ENCODE measurements around the gene HOXB13. TPM values are rescaled to one million over a fixed set of nuclear protein-coding genes. Genes with fewer than 3 reads are reported as not detected.
"Not testable (repeated sequence)": the region's sequence is repeated elsewhere in the genome, so short reads cannot be mapped to it uniquely, and the experiment has no call there.

The HOXB13 gene
- total RNA-seq, 2 donors from 2014 or later, result not detected

DNA sequence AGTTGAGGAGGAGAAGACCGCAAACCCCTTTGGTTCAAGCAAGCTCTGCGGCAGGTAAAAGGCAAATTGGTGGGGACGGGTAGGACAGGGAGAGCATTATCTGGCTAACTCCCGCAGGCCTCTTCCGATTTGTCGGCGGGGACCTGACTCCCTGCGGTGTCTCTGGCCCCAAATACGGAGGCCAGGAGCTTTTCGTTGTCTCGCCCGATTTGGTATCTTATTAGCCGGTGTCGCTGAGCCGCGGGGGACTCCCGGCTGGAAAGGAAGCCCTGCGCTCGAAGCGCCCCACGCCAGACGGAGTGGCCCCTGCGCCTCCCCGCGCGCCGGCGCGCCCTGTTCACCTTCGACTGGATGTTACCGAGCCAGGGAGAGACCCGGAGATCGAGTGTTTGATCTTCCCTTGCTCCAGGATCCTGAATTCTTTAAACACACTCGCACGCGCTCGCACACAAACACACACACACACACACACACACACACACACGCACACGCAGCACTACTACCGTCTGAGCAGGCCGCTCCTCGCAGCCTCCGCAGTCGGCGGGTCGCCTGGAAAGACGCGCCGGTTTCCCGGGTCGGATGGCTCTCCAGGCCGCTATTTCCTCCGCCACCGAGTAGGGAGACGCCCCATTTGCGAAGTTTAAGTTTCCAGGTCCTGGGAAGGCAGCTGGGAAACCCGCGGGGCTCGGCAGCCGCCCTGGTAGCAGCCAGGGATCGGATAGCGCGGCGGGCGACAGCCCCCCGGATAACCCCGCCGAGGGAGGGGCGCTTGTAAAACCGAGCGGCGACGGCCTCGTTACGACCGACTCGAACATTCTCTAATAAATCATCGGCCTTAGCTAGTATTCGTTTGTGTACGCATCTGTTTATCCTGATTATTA, 9.5 kb downstream of the HOXB13 start:
- H3K27me3 Mint-ChIP-seq, result peaks cover 34 to 54% of the 10 kb centered on the region in 2 donors
- ATAC-seq, result peak in 1 of 2 donors; percentile 28
- no peak overlapping the region for H3K4me3 Mint-ChIP-seq
- no peaks in the 10 kb centered on the region for H3K36me3 Mint-ChIP-seq
- no peak overlapping the region for H3K27ac Mint-ChIP-seq
- no peak for DNase-seq (ENCODE audit: low spot score)
- H3K4me1 Mint-ChIP-seq (ENCODE audit: low read depth in 2 of 2), result peaks cover 9 to 27% of the 10 kb centered on the region in 2 donors
- H3K9me3 Mint-ChIP-seq, result no peaks in the 10 kb centered on the region

DNA sequence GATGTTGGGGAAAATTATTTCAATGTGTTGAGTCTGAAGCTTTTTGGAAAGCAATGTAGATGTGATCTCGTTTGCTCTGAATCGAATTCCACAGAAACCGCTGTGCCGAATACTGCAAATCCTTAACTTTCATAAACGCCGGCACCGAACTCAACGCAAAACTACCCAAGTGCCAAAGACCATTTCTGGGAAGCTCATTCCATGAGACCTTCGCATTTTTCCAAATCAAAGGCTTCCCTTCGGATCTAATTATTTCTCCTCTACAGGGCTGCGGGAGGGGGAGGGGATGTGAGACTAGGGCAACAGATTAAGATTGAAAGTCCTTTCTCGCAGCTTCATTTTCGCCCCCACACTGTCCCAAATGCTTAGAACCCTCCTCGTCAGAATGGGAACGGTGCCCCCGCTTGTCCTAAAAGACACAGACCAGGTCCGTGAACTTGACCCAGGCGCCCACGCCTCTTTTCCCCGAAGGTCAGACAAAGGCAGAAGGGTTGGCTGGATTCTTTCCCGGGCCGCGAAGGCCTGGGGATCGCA, 10.3 kb downstream of the HOXB13 start:
- DNase-seq (ENCODE audit: low spot score), result no peak
- ATAC-seq, result no peak
- H3K4me3 Mint-ChIP-seq, result no peak overlapping the region
- H3K27me3 Mint-ChIP-seq, result peaks cover 32 to 54% of the 10 kb centered on the region in 2 donors
- H3K27ac Mint-ChIP-seq, result no peak overlapping the region
- H3K9me3 Mint-ChIP-seq, result no peaks in the 10 kb centered on the region
- H3K4me1 Mint-ChIP-seq (ENCODE audit: low read depth in 2 of 2), result peaks cover 5 to 20% of the 10 kb centered on the region in 2 donors
- H3K36me3 Mint-ChIP-seq, result no peaks in the 10 kb centered on the region

DNA sequence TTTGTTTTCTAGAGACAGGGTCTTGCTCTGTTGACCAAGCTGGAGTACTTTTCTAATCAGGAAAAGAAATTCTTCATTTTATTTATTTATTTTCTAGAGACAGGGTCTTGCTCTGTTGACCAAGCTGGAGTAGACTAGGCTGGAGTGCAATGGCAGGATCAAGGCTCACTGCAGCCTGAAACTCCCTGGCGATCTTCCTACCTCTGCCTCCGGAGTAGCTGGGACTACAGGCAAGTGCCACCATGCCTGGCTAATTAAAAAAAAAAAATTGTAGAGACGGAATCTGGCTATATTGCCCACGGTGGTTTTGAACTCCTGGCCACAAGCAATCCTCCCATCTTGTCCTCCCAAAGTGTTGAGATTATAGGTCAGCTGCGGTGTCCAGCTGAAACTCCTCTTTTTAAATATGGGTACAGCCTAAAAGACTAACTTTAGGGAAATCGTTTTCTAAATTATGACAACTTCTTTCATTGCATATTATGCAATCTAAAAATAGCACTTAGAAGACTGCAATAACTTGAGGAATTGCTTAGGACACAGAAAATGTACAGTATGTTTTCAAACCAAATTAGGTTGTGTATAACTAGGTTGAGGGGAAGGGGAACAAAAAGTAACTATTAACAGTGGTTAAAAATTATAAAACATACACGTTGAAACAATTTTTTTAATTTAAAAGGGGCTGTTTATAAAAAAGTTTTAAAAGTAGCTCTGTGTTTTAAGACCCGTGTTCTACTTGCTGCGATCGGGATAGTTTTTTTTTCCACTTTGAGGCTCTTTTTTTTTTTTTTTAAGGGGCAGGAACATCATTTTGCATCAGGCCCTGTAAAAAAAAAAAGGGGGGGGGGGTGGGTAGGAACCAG, 11.0 kb downstream of the HOXB13 start:
- H3K9me3 Mint-ChIP-seq, result no peaks in the 10 kb centered on the region
- H3K4me1 Mint-ChIP-seq (ENCODE audit: low read depth in 2 of 2), result peaks cover 5 to 18% of the 10 kb centered on the region in 2 donors
- no peak overlapping the region for H3K4me3 Mint-ChIP-seq
- H3K27ac Mint-ChIP-seq, result no peak overlapping the region
- DNase-seq (ENCODE audit: low spot score) (no peak), ATAC-seq (no peak)
- no peaks in the 10 kb centered on the region for H3K36me3 Mint-ChIP-seq
- peaks cover 34 to 58% of the 10 kb centered on the region in 2 donors for H3K27me3 Mint-ChIP-seq

DNA sequence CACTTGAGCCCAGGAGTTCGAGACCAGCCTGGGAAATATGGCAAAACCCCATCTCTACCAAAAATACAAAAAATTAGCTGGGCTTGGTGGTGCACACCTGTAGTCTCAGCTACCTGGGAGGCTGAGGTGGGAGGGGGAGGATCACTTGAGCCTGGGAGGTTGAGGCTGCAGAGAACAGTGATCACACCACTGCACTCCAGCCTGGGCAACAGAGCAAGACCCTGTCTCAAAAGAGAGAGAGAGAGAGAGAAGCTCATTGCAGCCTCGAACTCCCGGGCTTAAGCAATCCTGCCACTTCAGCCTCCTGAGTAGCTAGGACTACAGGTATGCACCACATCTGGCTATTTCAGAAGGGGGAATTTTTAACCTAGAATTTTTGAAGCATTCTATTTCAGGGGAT, 12.0 kb downstream of the HOXB13 start:
- H3K4me1 Mint-ChIP-seq (ENCODE audit: low read depth in 2 of 2), result peaks cover 5 to 18% of the 10 kb centered on the region in 2 donors
- H3K27ac Mint-ChIP-seq; H3K9me3 Mint-ChIP-seq; H3K36me3 Mint-ChIP-seq; DNase-seq (ENCODE audit: low spot score); H3K4me3 Mint-ChIP-seq; ATAC-seq: not testable (repeated sequence)
- H3K27me3 Mint-ChIP-seq, result peaks cover 31 to 55% of the 10 kb centered on the region in 2 donors

DNA sequence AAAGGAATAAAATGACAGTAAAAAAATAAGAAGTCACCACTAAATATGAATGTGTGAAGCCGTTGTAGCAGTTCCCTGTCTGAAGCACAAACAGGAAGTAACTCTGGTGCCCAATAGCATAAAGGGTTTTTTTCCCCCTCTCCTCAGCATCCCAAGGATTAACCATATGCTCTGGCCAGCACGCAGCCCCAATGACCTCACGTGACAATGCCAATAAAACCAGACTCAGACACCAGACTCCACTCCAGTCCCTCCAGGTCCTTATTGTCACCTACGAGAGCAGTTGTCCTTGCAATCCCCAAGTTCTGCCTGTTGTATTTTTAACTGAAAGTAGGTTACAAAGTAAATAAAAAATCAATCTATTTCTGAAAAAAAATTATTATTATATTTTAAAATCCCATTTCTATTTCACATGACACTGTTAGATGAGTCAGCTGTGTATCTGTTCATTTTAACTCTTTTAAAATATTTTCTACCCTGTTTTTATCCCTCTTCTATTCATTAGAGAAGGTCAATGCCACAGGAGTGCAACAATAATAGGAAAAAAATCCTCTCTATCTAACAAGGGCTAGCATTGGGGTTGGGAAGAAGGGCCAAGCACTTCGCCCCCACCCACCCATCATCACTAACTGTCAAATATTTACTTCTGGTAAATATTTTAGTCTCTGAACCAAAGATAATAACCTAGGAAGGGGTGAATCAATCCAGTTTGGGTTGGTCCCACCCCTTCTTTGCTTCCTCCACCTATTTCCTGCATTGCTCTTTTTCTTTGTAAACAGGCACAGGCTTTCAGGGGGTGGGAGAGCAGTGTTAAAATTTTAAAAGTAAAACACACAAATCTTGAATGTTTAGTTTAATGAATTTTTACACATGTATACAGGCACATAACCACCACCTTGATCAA, 12.8 kb downstream of the HOXB13 start:
- no peaks in the 10 kb centered on the region for H3K9me3 Mint-ChIP-seq
- H3K27me3 Mint-ChIP-seq, result peaks cover 31 to 50% of the 10 kb centered on the region in 2 donors
- DNase-seq (ENCODE audit: low spot score), result no peak
- H3K4me3 Mint-ChIP-seq, result no peak overlapping the region
- no peak overlapping the region for H3K27ac Mint-ChIP-seq
- peaks cover 5 to 16% of the 10 kb centered on the region in 2 donors for H3K4me1 Mint-ChIP-seq (ENCODE audit: low read depth in 2 of 2)
- H3K36me3 Mint-ChIP-seq, result no peaks in the 10 kb centered on the region
- no peak for ATAC-seq

DNA sequence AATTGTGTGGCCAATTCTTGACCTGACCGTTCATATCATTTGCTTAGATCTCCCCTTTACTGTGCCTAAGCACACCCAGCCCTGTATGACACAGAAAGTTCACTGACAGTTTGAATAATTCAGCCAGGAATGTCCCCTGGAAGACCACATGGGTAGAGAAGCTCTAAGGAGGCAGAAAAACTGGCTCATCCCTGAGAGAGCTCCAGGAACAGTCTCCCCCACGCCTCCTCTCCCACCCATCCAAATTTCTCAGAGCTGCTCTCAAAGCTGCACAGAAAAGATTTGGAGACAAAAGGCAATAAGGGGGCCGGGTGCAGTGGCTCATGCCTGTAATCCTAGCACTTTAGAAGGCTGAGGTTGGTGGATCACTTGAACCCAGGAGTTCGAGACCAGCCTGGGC, 17.4 kb downstream of the HOXB13 start:
- Mint-ChIP-seq H3K27me3 (peaks cover 31 to 54% of the 10 kb centered on the region in 2 donors), H3K27ac (no peak overlapping the region)
- ATAC-seq, result no peak

DNA sequence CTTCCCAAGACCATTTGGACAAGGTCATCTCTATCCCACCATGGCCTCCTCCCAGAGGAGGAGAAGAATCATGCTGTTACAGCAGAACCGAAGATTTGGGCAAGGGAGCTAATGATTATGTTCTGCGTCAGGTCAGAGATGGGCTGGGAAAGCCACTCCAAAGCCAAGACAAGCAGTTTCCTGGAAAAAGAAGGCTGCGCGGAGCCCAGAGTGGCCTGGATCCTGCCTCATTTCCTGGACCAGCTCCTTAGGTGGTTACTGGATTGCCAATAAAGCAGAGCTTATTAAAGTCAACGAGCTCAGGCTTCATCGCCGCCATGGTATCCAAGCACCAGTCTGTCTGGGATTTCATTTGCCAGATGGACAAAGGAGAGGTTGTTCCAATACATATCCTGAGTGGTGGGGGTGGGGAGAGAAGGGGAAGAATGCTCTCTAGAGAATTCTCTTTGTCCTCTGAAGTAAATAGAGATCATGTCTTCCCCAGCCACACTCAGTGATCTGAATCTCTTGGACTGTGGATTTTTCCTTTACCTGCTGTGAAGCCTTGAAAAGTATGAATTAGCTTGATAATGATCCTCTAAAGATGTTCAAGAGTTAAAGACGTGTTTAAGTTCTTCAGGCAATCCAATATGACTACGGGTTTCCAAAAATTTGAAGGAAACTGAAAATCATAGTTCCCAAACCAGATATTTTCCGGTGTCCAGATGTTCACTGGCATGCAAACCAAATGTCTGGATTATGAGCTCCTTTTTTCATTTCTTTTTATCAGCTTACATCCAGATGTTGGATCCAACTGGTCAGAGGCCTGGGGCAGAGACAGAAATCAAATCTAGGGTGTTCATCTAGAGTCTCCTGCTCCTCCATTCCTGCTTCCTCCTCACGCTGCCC, 23.9 kb downstream of the HOXB13 start:
- DNase-seq (ENCODE audit: low spot score) (no peak), ATAC-seq (no peak)
- Mint-ChIP-seq H3K4me3 (no peak overlapping the region), H3K36me3 (no peaks in the 10 kb centered on the region), H3K4me1 (ENCODE audit: low read depth in 2 of 2) (no peaks in the 10 kb centered on the region), H3K9me3 (no peaks in the 10 kb centered on the region), H3K27ac (no peak overlapping the region), H3K27me3 (peaks cover 51 to 71% of the 10 kb centered on the region in 2 donors)

More for the DNA sequence above, 17.4 kb downstream of the HOXB13 start:
- no peaks in the 10 kb centered on the region for H3K4me1 Mint-ChIP-seq (ENCODE audit: low read depth in 2 of 2)
- no peak overlapping the region for H3K4me3 Mint-ChIP-seq
- H3K9me3 Mint-ChIP-seq, result no peaks in the 10 kb centered on the region
- H3K36me3 Mint-ChIP-seq, result no peaks in the 10 kb centered on the region
- no peak for DNase-seq (ENCODE audit: low spot score)

DNA sequence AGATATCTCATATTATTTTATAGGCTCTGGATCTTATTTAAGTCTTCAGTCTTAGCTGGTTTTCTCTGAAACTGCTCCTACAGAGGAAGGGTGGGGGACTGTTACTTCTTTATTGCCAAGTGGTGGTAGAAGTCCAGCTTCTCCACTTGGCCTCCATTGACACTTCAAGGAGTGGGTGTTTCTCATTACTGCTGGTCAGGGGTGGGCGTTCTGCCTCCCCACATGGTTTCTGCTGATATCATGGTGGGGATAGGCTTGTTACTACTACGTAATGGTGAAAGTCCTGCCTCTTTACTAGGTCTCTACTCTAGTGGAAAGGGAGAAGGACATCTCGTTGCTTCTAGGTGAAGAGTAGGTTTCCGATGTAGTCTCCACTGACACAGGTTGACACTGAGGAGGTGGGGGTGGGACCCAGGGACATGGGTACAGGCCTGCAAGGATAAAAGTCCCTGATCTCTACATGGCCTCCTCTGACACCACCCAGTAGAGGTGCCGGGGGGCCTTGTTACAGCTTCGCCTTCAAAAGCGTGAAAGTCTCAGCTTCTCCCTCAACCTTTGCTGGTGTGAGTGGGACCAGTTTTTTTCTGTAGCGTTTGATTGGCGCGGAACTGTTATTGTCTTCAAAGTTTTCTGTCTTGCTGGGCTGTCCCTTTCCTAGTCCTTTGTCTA, 26.6 kb downstream of the HOXB13 start:
- no peak for ATAC-seq
- no peaks in the 10 kb centered on the region for H3K36me3 Mint-ChIP-seq
- no peaks in the 10 kb centered on the region for H3K9me3 Mint-ChIP-seq
- no peak overlapping the region for H3K4me3 Mint-ChIP-seq
- no peak for DNase-seq (ENCODE audit: low spot score)
- no peaks in the 10 kb centered on the region for H3K4me1 Mint-ChIP-seq (ENCODE audit: low read depth in 2 of 2)
- no peak overlapping the region for H3K27ac Mint-ChIP-seq
- peaks cover 41 to 59% of the 10 kb centered on the region in 2 donors for H3K27me3 Mint-ChIP-seq

DNA sequence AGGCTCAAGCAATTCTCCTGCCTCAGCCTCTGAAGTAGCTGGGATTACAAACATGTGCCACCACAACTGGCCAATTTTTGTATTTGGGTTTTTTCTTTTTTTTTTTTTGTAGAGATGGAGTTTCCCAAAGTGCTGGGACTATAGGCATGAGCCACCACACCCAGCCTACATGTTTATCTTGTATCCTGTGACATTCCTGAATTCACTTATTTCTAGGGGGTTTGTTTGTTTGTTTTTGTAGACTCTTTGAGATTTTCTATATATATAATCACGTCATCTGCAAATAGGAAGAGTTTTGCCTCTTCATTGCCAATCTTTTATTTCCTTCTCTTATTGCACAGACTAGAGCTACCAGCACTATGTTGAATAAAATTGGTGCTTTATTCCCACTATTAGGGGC, 35.4 kb downstream of the HOXB13 start:
- peaks cover 25 to 38% of the 10 kb centered on the region in 2 donors for H3K27me3 Mint-ChIP-seq
- DNase-seq (ENCODE audit: low spot score) (no peak), ATAC-seq (no peak)

DNA sequence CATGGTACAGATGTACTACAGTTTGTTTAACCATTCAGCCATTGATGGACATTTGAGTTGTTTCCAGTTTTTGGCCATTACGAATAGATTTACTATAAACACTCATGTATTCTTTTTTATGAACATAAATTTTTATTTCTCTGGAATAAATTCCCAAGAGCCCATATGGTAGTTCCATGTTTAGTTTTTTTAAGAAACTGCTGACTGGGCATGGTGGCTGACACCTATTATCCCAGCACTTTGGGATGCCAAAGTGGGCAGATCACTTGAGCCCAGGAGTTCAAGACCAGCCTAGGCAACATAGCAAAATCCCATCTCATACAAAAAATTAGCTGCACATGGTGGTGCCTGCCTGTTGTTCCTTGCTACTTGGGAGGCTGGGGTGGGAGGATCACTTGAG, 36.5 kb downstream of the HOXB13 start:
- Mint-ChIP-seq H3K27me3 (peaks cover 24 to 29% of the 10 kb centered on the region in 2 donors), H3K36me3 (no peaks in the 10 kb centered on the region), H3K4me1 (ENCODE audit: low read depth in 2 of 2) (no peaks in the 10 kb centered on the region), H3K27ac (no peak overlapping the region), H3K9me3 (no peaks in the 10 kb centered on the region), H3K4me3 (no peak overlapping the region)
- ATAC-seq, result no peak
- DNase-seq (ENCODE audit: low spot score), result no peak

More for the DNA sequence above, 35.4 kb downstream of the HOXB13 start:
- Mint-ChIP-seq H3K36me3 (no peaks in the 10 kb centered on the region), H3K4me1 (ENCODE audit: low read depth in 2 of 2) (no peaks in the 10 kb centered on the region), H3K27ac (no peak overlapping the region), H3K4me3 (no peak overlapping the region), H3K9me3 (no peaks in the 10 kb centered on the region)

DNA sequence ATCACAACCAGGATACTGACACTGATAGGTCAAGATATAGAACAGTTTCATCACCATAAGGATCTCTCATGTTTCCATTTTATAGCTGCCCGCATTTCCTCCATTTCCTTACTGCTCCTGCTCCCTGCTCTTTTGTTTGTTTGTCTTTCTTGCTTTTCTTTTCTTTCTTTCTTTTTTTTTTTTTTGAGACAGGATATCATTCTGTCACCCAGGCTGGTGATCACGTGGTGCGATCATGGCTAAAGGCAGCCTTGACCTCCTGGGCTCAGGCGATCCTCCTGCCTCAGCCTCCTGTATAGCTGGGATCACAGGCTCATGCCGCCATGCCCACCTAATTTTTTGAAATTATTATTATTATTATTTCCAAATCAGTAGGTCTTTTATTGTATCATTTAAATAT, 37.9 kb downstream of the HOXB13 start:
- Mint-ChIP-seq H3K4me3 (no peak overlapping the region), H3K9me3 (no peaks in the 10 kb centered on the region), H3K4me1 (ENCODE audit: low read depth in 2 of 2) (no peaks in the 10 kb centered on the region), H3K27ac (no peak overlapping the region), H3K36me3 (no peaks in the 10 kb centered on the region), H3K27me3 (peaks cover 14 to 22% of the 10 kb centered on the region in 2 donors)
- ATAC-seq, result no peak
- no peak for DNase-seq (ENCODE audit: low spot score)

DNA sequence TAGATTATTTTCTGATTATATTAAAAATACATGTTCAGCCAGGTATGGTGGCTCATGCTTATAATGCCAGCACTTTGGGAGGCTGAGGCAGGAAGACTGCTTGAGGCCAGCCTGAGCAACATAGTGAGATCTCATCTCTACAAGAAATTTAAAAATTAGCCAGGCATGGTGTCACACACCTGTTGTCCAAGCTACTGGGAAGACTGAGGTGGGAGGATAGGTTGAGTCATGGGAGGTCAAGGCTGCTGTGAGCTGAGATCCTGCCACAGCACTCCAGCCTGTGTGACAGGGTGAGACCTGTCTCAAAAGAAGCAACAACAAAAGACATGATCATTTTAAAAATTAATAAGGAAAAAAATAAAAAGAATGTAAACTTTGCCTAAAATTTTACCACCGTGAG, 46.9 kb downstream of the HOXB13 start:
- no peak for DNase-seq (ENCODE audit: low spot score)
- no peak for ATAC-seq
- no peak overlapping the region for H3K27ac Mint-ChIP-seq
- peaks cover 0 to 3% of the 10 kb centered on the region in 2 donors for H3K4me1 Mint-ChIP-seq (ENCODE audit: low read depth in 2 of 2)
- no peak overlapping the region for H3K4me3 Mint-ChIP-seq
- H3K27me3 Mint-ChIP-seq, result peaks cover 11 to 32% of the 10 kb centered on the region in 2 donors
- no peaks in the 10 kb centered on the region for H3K36me3 Mint-ChIP-seq
- no peaks in the 10 kb centered on the region for H3K9me3 Mint-ChIP-seq

All from natural killer cell treated with Interleukin-12 subunit alpha and Interleukin-12 subunit beta and Interleukin-15 and Interleukin-18, amount 100 ng/mL, for 72 hours (primary cell).